Femur (tissue), 1 donor: ENCODE results near the gene BGN.
A peak's percentile ranks its signal among the peaks of the same experiment; 100 is the strongest.

ENCODE experiments used
- DNase-seq: peaks from one replicate; pipeline ENCODE4 v3.0.0-alpha.2; 2017

The BGN gene

GRCh38 chrX:153494541-153495361 is at the start of gene BGN:
Gene BGN, plus strand, starts transcription at chrX:153494980. Its CDS starts 9,652 bp downstream, at chrX:153504632.
- DNase-seq, result peak; percentile 80

GRCh38 chrX:153445106-153445855 is 49.5 kb upstream of the BGN start:
- no peak for DNase-seq

GRCh38 chrX:153445856-153446635 is 48.7 kb upstream of the BGN start, which contains the start of gene TREX2:
Gene TREX2, minus strand, starts transcription at chrX:153446056. Its CDS starts 626 bp downstream, at chrX:153445430.
- DNase-seq, result no peak

GRCh38 chrX:153446636-153446936 is 48.2 kb upstream of the BGN start:
- DNase-seq, result no peak

- no peak for DNase-seq
Measured at GRCh38 chrX:153446950-153447580, 47.7 kb upstream of the BGN start.

DNA sequence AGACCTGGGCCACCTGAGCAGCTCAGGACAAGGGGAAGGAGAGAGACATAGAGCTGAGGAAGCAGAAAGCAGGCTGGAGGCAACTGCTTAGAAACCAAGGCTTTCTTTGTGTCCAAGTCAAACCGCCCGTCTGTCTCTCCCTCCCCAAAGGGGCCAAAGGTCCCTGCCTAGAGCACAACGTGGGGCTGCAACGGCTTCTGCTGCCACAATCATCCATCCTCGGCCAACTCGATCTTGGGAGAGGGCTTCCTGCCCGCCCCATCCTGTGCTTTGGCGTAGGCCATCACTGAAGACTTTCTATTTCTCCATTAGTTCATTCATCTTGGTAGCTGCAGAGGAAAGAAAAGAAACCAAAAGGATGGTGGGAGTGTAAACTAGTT is 47.2 kb upstream of the BGN start:
- no peak for DNase-seq

GRCh38 chrX:153448556-153449367 is 46.0 kb upstream of the BGN start:
- DNase-seq, result no peak

- DNase-seq, result no peak
Measured at GRCh38 chrX:153449368-153450113, 45.2 kb upstream of the BGN start.

DNA sequence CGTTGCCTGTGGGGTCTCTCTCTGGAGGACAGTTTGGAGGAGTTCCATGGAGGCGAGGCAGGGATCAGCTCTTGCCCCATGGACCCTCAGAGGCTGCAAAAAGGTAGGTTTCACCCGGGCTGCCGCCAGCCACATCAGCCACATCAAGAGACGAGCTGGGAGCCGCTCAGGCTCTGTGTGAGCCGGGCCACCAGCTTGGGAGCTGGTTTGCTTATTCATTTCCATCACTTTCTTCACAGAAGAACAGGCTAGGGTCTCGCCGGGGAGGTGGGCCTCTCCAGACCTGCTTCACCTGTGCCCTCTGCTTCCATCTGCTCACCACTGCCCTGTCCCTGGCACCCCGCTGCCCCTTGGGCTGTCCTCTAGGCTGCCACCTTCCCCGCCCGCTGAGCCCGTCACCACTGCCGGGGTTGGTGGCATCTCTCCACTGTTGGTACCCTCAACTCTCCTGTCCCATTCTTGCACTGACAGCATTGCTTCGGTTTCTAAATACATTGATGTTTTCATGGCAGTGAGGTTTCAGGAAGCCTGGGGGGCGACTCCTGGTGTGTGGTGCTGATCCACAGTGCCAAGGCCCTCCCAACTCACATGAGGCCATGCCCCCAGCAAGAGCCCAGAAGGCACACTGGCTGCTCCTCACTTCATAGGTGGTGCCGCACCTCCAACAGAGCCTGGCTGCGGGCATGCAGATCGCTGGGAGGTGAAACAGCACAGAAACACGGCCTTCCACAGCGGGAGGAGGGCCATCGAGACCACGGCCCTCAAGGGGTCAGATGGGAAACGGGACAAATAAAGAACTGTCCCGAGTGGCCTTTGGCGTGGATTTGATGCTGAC is 44.4 kb upstream of the BGN start:
- no peak for DNase-seq

- peak; percentile 14 for DNase-seq
Measured at GRCh38 chrX:153450949-153451277, 43.9 kb upstream of the BGN start.

GRCh38 chrX:153454901-153455550 is 39.8 kb upstream of the BGN start:
- DNase-seq, result no peak

GRCh38 chrX:153455571-153455970 is 39.2 kb upstream of the BGN start:
- DNase-seq, result no peak

- no peak for DNase-seq
Measured at GRCh38 chrX:153456161-153456560, 38.6 kb upstream of the BGN start.

- no peak for DNase-seq
Measured at GRCh38 chrX:153456704-153457103, 38.1 kb upstream of the BGN start.

DNA sequence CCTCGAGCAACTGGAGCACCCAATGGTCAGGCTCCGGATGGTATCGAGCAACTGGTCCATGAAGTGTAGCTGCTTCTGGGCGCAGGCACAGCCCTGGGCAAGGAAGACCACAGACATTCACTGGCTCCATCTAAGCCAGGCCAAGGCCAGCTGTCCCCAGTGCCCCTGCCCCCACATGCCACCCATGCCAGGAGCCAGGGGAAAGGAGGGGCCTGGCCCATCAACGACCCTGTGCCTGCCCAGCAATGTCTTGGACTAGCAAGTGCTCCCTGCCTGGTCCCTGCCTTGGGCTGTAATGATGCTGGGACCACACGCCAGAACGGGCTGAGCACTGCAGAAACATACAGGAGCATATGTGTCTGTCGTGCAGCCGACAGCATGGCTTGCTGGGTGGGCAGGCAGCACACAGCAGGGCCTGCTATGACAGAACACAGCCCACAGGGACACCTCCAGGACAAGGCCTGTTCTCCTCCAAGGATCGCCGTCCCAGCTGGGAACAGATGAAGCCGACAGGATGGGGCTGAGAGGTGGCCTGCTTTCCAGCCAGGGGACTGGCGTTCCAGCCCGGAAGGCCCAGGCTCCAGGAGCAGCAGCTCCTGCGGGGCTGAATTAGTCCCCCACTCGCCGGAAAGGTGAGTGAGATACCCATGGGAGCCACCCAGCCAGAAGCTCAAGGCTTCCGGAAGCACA is 37.5 kb upstream of the BGN start:
- DNase-seq, result no peak

DNA sequence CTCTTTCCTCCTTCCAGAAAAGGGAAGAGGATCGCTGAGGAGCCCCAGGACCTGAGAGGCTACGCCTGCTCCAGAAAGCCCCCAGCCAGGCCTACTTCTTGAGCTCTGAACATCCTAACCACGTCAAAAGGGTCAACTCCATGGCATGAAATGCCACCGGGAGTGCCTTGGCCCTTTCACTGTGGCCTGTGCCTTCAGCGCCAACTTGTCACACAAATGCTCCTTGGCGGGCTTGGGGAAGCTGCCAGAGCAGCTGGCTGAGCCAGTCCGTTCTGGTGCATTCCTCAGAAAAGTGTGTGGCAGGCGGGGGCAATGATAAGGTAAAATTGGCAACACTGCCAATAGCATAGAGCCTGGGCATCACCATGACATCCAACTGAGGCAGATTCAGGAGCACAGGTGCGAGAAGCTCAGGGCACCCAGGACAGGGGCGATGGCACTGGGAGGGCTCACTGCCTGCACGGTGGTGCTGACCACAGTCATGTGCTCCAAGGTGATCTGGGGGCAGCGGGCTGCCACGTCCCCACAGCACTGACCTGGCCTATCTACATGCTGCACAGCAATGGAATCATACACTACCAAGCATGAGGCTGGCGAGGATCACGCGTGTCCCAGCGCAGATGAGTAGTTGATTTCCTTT is 36.8 kb upstream of the BGN start:
- no peak for DNase-seq

GRCh38 chrX:153458476-153458875 is 36.3 kb upstream of the BGN start:
- no peak for DNase-seq

GRCh38 chrX:153459986-153460385 is 34.8 kb upstream of the BGN start:
- no peak for DNase-seq

- DNase-seq, result no peak
Measured at GRCh38 chrX:153460826-153461225, 34.0 kb upstream of the BGN start.
